ENCODE data around the gene TMEFF2.

TMEFF2 gene

GRCh38 chr2:191965733-191966132, 229.0 kb downstream of the TMEFF2 start:
- no peak for DNase-seq (ENCODE audit: low spot score)

- no peak for DNase-seq (ENCODE audit: low spot score)
These were observed 233.2 kb downstream of the TMEFF2 start for GRCh38 chr2:191961556-191961955.

GRCh38 chr2:191959209-191959608, 235.5 kb downstream of the TMEFF2 start:
- peak; percentile 26 for DNase-seq (ENCODE audit: low spot score)

GRCh38 chr2:191957996-191958860, 236.5 kb downstream of the TMEFF2 start:
- DNase-seq (ENCODE audit: low spot score) = no peak

- no peak for DNase-seq (ENCODE audit: low spot score)
These were observed 240.3 kb downstream of the TMEFF2 start for GRCh38 chr2:191954451-191954850.

DNA sequence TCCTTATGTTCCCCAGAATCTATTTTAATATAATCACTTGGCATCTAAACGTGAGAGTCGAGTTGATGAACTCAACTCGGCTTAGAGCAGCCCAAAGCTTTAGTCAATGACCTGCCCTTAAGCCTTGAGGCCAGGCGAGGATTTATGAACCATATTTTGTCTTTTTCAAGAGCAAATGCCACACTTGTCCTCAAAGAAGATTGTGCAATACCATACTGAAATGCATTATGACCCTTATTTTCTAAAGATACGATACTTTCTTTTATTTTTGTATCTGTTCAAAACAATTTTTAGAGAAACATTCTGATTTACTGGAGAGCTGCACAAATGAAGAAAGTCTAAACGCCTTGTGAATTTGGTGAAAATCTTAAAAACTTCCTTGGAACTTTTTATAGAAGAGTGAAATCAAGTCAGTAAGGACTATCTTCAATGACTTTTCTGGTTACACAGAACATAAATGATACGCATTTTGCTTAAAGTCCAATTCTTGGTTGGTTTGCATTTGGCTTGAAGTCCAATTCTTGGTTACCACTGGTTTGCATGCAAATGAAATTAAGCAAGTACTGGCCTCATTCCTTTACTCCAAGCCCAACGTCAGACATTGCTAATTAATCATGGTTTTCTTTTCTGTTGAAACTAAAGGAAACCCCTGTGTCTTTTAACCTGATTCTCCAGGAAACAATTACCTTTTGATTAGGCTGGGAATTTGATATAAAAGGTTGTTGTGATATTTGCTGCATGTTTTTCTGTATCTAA, 242.0 kb downstream of the TMEFF2 start:
- DNase-seq (ENCODE audit: low spot score) = no peak

DNA sequence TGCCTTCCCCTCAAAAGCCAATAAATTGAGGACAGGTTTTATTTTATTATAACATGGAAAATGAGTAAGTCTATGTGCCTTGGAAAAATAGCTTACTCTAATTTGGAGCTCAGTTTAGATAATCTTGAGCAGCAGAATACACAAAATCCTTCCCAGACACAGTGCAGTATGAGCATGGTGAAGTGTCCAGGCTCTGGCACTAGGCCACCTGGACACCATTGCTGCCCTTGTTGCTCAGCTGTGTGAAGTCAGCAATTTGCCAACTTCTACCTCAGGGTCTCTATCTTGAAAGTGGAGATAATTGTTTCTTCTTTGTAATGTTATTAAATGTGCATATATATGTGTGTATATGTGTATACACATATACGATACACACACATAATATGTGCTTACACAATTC, 242.9 kb downstream of the TMEFF2 start:
- DNase-seq (ENCODE audit: low spot score) = peak; percentile 25

- no peak for DNase-seq (ENCODE audit: low spot score)
These were observed 243.4 kb downstream of the TMEFF2 start for GRCh38 chr2:191951376-191951775.

DNA sequence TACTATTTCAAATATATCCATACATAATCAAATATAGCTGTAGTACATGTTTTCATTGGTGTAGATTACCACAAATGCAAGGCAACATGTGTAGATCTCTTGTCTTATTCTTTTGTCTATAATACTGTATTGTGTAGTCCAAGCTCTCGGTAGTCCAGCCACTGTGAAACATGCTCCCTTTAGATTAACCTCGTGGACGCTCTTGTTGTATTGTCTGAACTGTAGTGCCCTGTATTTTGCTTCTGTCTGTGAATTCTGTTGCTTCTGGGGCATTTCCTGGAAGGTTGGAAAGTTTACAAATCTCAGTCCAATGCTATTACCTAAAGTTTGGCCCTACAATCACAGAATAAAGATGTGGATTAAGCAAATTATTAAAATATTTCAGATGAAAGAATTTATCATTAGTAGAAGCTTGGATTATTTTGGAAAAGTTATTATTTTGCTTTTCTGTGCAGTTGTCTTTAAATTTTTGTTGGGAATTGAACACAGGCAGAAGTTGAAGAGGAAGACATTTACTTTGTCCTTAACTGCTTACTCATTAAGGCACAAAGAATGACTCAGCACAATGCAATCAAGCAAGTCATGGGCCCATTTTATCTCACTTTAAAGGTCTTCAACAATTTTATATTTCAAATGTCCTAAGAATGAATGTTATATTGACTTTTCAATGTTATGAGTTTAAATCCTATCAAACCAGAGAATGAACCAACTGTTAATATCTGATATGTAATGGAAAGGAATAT, 244.4 kb downstream of the TMEFF2 start:
- peak; percentile 19 for DNase-seq (ENCODE audit: low spot score)

- no peak for DNase-seq (ENCODE audit: low spot score)
These were observed 247.5 kb downstream of the TMEFF2 start for GRCh38 chr2:191947235-191947634.

DNA sequence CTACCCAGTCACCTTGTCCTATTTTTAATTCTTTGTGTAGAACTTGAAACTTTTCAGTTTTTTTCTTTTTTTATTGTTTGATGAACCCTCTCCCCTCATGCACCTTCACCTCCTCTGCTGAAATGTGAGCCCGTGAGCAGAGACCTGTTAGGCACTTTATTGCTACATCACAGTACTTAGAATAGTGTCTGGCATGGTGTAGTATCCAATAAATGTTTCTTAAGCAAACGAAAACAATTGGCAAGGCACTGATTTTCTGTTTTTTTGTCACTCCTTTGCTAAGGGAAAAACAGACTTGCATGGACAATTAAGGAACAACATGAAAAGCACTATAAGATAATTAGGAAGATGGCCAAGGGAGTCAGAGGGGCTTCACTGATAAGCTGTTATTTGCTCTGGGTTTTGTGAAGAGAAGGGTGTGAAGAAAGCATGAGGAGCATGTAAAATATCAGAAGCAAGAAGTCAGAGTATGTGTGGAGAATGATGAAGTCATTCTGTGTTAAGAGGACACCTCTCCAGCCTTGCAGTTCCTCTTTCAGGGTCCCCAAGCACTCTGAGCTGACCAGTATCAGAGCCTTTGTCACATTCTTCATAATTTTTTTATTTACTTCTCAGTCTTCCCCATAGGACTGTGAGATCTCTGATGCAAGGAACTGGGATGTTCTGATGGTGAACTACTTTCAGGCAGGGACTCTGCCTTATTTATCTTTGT, 248.1 kb downstream of the TMEFF2 start:
- no peak for DNase-seq (ENCODE audit: low spot score)

- no peak for DNase-seq (ENCODE audit: low spot score)
These were observed 249.1 kb downstream of the TMEFF2 start for GRCh38 chr2:191945623-191946022.

- DNase-seq (ENCODE audit: low spot score) = no peak
These were observed 252.0 kb downstream of the TMEFF2 start for GRCh38 chr2:191942739-191943103.

DNA sequence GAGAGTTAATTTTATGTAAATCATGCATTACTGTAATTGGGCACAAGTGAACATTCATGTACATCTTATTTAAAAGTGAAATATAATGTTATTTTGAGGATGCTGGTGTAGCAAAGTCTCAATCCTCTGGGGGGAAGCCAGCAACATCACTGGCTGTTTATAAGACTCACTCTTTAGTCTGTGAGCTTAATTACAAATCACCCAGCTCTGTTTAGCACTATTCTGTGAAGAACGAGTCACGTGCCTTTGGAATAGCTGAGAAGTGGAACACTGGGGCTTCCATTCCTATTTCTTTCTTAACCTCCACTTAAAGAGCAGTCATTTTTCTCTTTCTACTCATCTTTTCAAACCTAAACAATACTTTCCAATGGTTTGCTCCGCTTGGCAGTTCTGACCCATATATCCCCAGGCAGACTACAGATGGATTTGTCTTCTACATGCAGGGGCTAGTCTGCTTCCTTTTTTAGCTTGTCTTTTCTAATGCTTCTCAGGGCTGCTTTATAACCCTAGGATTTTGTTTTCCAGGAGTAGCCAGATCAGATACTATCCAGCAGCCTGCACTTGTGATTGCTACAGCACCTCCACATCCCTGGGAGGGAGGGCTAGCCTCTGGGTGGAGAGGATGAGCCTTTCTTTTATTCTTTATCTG, 252.5 kb downstream of the TMEFF2 start:
- DNase-seq (ENCODE audit: low spot score) = peak; percentile 34

DNA sequence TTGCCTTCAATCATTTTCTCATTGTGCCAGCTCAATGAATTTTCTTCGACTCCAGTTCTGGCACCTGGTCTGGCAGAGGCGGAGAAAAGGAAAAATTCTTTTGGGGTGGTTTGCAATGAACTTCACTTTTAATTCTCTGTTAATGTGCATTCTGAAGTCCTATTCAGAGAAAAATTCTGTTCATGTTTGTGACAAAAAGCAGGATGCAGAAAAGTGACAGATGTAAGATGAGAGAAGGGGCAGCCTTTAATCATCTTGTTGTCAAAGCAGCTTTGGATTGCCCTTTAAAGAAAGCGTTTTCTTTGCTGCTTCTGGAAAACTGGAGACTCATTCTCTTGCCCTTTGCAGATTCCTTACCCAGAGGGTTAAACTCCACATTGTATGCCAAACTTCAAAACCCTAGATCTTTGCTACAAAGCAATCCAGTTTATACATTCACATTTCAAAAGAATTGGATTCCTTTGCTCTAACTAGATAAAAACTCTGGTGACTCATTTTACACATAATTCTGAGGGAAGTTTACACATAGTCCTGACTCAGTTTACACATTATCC, 253.3 kb downstream of the TMEFF2 start:
- no peak for DNase-seq (ENCODE audit: low spot score)

DNA sequence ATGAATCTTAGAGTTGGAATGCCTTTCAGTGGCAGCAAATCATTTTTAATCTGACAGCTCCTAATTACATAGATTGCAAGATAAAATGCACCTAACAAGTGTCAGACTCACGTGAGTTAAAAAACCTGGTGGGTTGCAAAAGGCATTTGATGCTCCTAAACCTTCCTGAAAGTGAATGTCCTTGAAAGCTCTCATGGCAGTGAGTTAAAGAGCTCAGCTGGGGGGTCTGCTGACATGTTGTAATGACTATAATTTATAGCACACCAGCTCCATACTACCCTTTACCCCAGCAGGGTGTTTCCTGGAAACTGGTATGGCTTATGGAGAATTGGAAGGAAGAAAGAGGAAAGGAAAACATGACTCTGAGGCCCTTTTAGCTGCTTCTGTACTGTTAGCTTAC, 256.0 kb downstream of the TMEFF2 start:
- no peak for DNase-seq (ENCODE audit: low spot score)

GRCh38 chr2:191936882-191937405, 257.8 kb downstream of the TMEFF2 start:
- DNase-seq (ENCODE audit: low spot score) = no peak

- no peak for DNase-seq (ENCODE audit: low spot score)
These were observed 259.5 kb downstream of the TMEFF2 start for GRCh38 chr2:191935247-191935646.

DNA sequence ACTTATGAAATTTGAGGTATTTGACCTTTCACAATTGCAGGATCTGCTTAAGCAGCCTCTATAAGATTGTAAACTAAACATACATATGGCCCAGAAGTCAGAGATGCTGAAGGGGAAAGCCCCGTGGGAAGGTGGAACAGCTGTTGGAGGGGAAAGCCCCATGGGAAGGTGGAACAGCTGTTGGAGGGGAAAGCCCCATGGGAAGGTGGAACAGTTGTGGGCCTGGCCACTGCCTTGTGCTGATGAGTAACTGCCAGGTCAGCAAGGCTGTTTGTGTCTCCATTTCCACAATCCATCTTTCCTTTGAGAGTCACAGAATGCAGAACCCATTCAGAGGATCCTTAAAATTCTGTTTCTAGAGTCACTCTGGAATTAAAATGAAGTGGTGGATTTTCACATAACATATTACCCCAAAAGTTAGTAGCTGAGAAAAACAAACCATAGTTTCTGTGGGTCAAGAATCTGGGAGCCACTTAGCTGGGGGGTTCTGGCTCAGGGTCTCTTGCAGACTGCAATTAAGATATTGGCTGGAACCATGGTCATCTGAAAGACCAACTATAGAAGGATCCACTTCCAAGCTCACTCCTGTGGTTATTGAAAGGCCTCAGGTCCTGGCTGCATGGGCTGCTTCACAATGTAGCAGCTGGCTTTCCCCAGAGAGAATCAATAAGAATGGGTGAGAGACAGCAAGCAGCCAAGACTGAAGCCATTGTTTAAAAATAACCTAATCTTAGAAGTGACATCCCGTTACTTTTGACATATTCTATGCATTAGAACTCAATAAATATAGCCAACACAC, 261.2 kb downstream of the TMEFF2 start:
- DNase-seq (ENCODE audit: low spot score) = no peak

DNA sequence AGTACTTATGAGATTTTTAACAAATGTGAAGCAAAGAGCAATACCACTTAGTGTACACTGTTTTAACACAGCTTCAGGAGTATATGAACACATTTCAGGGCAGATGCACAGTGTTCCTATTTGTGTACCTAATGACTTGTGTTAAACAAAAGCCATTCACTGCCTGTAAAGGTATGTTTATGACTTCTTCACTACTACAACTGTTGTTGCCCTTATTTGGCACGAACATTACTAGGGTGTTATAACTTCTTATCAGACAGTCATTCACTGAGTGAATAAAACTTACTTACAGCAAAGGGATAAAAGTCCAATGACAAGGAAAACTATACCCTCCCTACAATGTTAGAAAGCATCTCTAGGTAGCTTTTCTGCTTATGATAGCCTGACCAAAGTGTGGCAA, 262.4 kb downstream of the TMEFF2 start:
- no peak for DNase-seq (ENCODE audit: low spot score)

Measured in pons (tissue), 1 donor.